Measurements from ENCODE around the gene LRRTM2. TPM values are rescaled to one million over a fixed set of nuclear protein-coding genes. Genes with fewer than 3 reads are reported as not detected.

LRRTM2 gene
- total and polyA plus RNA-seq, 4 donors, result 0.08 to 0.71 (median 0.24) TPM; not detected in 1

- no peaks in the 10 kb centered on the region for H3K27me3 ChIP-seq (ENCODE audit: control insufficient read depth in 4 of 4, insufficient read depth in 4 of 4, low read length in 3 of 4)
- H3K4me3 ChIP-seq (ENCODE audit: low read depth in 1 of 3, low read length in 3 of 3), result no peak overlapping the region
- 73% methylated on average over 4 of the region's 4 CpGs for WGBS
- H3K9ac ChIP-seq (ENCODE audit: low read depth in 1 of 2, low read length in 2 of 2), result no peak overlapping the region
- no peak for TF ChIP-seq ZBTB33 (IDR thresholded peaks at IDR 0.05)
- no peak for TF ChIP-seq SP1 (IDR thresholded peaks at IDR 0.05)
- no peak for TF ChIP-seq EGR1 (IDR thresholded peaks at IDR 0.05; ENCODE audit: low read depth in 2 of 2)
- no peak for TF ChIP-seq JUND (IDR thresholded peaks at IDR 0.05)
- no peak for TF ChIP-seq CTCF (IDR thresholded peaks at IDR 0.05; ENCODE audit: low read depth, low read length, missing input control)
- no peak for TF ChIP-seq HNF4G (IDR thresholded peaks at IDR 0.05)
- TF ChIP-seq TAF1 (conservative IDR thresholded peaks at IDR 0.05), result no peak
- TF ChIP-seq FOXA2 (IDR thresholded peaks at IDR 0.05), result no peak
- no peak for TF ChIP-seq REST (IDR thresholded peaks at IDR 0.05)
- no peak for TF ChIP-seq YY1 (IDR thresholded peaks at IDR 0.05)
- TF ChIP-seq ATF3 (IDR thresholded peaks at IDR 0.05), result no peak
- TF ChIP-seq RAD21 (IDR thresholded peaks at IDR 0.05), result no peak
- TF ChIP-seq NR2F2 (IDR thresholded peaks at IDR 0.05), result no peak
- no peak for TF ChIP-seq MAX (IDR thresholded peaks at IDR 0.05)
- TF ChIP-seq GABPA (IDR thresholded peaks at IDR 0.05 in 1 of 2, conservative IDR thresholded peaks at IDR 0.05 in 1 of 2), result no peak
- DNase-seq (ENCODE audit: low spot score), result no peak
- no peaks in the 10 kb centered on the region for H3K4me1 ChIP-seq (ENCODE audit: control insufficient read depth in 4 of 4, insufficient read depth in 4 of 4, low read length in 3 of 4)
- H3K36me3 ChIP-seq (ENCODE audit: control insufficient read depth in 4 of 4, insufficient read depth in 3 of 4, low read depth in 1 of 4, low read length in 3 of 4), result peaks cover 2 to 19% (median 17%) of the 10 kb centered on the region in 4 donors
- no peak overlapping the region for H3K27ac ChIP-seq (ENCODE audit: low read depth in 1 of 2, low read length in 2 of 2)
- no peaks in the 10 kb centered on the region for H3K9me3 ChIP-seq (ENCODE audit: control insufficient read depth in 4 of 4, low read length in 3 of 4)
Observed at GRCh38 chr5:138828556-138828955, 46.6 kb downstream of the LRRTM2 start.

Data from liver (tissue), 9 donors.